A549 (cell line): ENCODE results near the gene AREL1. TPM values are rescaled to one million over a fixed set of nuclear protein-coding genes. Genes with fewer than 3 reads are reported as not detected.

Source experiments
- ATAC-seq, 2 experiments: fragments of 200-7000 bp in 1 of 2; fragments of >200 bp in 1 of 2; cut with Nextera tagmentation in 1 of 2; cut with Tn5 transposase in 1 of 2; 3 replicates each; pipeline versions ENCODE4 v1.8.0 to v1.9.1; 2018 to 2020; ENCODE audit warnings: mild to moderate bottlenecking in 1 of 2, moderate library complexity in 1 of 2
- CTCF ChIA-PET: fragments of 300-600 bp; sonication (Branson Sonifier 250); formaldehyde crosslinking; extraction: SDS; loops from one replicate; lab custom pipeline; 2021; ENCODE audit warnings: antibody characterized with exemption, inconsistent platforms; lab: Yijun Ruan, JAX
- POLR2A ChIA-PET: fragments of 350-600 bp; formaldehyde crosslinking; extraction: SDS; loops from one replicate; lab custom pipeline; 2021; ENCODE audit warnings: antibody characterized with exemption, inconsistent platforms; lab: Yijun Ruan, JAX
- DNase-seq, 2 experiments: peaks; one replicate each; pipeline versions ENCODE4 v3.0.0 to v3.0.0-alpha.2; 2011 to 2016; ENCODE audit warnings: low read depth in 1 of 2, low spot score in 1 of 2
- FAIRE-seq: peaks from 2 replicates; lab custom pipeline; 2011; peaks lifted over from hg19 to GRCh38; lab: Jason Lieb, UNC
- H3K27ac ChIP-seq, 2 experiments: fragments of >200 bp; sonication (Bioruptor Twin); formaldehyde crosslinking; 3 replicates each; pipeline ENCODE4 v1.5.1; 2016 to 2017
- H3K4me1 ChIP-seq: fragments of >200 bp; sonication (Bioruptor Twin); formaldehyde crosslinking; 3 replicates; pipeline ENCODE4 v1.6.1; 2016
- H3K4me2 ChIP-seq: fragments of >200 bp; sonication (Bioruptor Twin); formaldehyde crosslinking; 3 replicates; pipeline ENCODE4 v1.6.1; 2016
- H3K4me3 ChIP-seq: fragments of >200 bp; sonication (Bioruptor Twin); formaldehyde crosslinking; 3 replicates; pipeline ENCODE4 v1.5.1; 2016
- H3K9me3 ChIP-seq: fragments of >200 bp; sonication (Bioruptor Twin); formaldehyde crosslinking; 3 replicates; pipeline ENCODE4 v1.6.1; 2016
- BHLHE40 ChIP-seq: IDR thresholded peaks from 2 replicates; pipeline ENCODE4 v1.6.1; 2012; ENCODE audit warnings: low read depth, low read length, inconsistent platforms
- CBX2 ChIP-seq: fragments of 200-600 bp; sonication (generic); IDR thresholded peaks from 2 replicates; pipeline ENCODE4 v1.6.1; 2016; ENCODE audit warnings: low read depth, mild to moderate bottlenecking, borderline replicate concordance
- CBX8 ChIP-seq: fragments of 200-600 bp; sonication (generic); IDR thresholded peaks from 2 replicates; pipeline ENCODE4 v1.6.1; 2016
- CEBPB ChIP-seq, 2 experiments: fragments of >200 bp in 1 of 2; sonication (Bioruptor Twin) in 1 of 2; formaldehyde crosslinking in 1 of 2; IDR thresholded peaks; 2 replicates each; pipeline ENCODE4 v1.6.1; 2012 to 2016
- CHD4 ChIP-seq: fragments of 200-600 bp; sonication (generic); IDR thresholded peaks from 2 replicates; pipeline ENCODE4 v1.6.1; 2016; ENCODE audit warnings: antibody characterized with exemption, mild to moderate bottlenecking, borderline replicate concordance
- EHMT2 ChIP-seq: fragments of 200-600 bp; sonication (generic); IDR thresholded peaks from 2 replicates; pipeline ENCODE4 v1.6.1; 2016; ENCODE audit warnings: antibody characterized with exemption, low read depth, mild to moderate bottlenecking, moderate library complexity
- EP300 ChIP-seq, 2 experiments: fragments of >200 bp; sonication (Bioruptor Twin); formaldehyde crosslinking; IDR thresholded peaks; 2 replicates in 1 of 2; 3 replicates in 1 of 2; pipeline ENCODE4 v1.6.1; 2016 to 2017
- FOSB ChIP-seq: fragments of 250-450 bp; sonication (Bioruptor Pico); IDR thresholded peaks from 2 replicates; pipeline ENCODE4 v1.5.0; 2020; ENCODE audit warnings: mild to moderate bottlenecking, moderate library complexity
- FOXS1 ChIP-seq: fragments of 250-450 bp; sonication (Bioruptor Pico); IDR thresholded peaks from 2 replicates; pipeline ENCODE4 v1.5.0; 2020; ENCODE audit warnings: mild to moderate bottlenecking, moderate library complexity
- GATA3 ChIP-seq: IDR thresholded peaks from 2 replicates; pipeline ENCODE4 v1.6.1; 2012; ENCODE audit warnings: borderline replicate concordance
- HOXB13 ChIP-seq: fragments of 250-450 bp; sonication (Bioruptor Pico); IDR thresholded peaks from 2 replicates; pipeline ENCODE4 v1.5.0; 2020; ENCODE audit warnings: low read depth, mild to moderate bottlenecking, moderate library complexity
- HOXB5 ChIP-seq: fragments of 250-450 bp; sonication (Bioruptor Pico); IDR thresholded peaks from 2 replicates; pipeline ENCODE4 v1.5.0; 2020; ENCODE audit warnings: mild to moderate bottlenecking, moderate library complexity
- KDM5A ChIP-seq: fragments of 200-600 bp; sonication (generic); IDR thresholded peaks from 2 replicates; pipeline ENCODE4 v1.6.1; 2016; ENCODE audit warnings: antibody characterized with exemption, mild to moderate bottlenecking
- MAFK ChIP-seq: fragments of 450-650 bp; IDR thresholded peaks from 2 replicates; pipeline ENCODE4 v1.6.1; 2014; ENCODE audit not compliant: partially characterized antibody
- NPAS2 ChIP-seq: fragments of 250-450 bp; sonication (Bioruptor Pico); IDR thresholded peaks from 2 replicates; pipeline ENCODE4 v1.8.0; 2022; ENCODE audit warnings: mild to moderate bottlenecking, moderate library complexity, borderline replicate concordance
- PHF8 ChIP-seq: fragments of 200-600 bp; sonication (generic); IDR thresholded peaks from 2 replicates; pipeline ENCODE4 v1.6.1; 2016; ENCODE audit warnings: low read depth, mild to moderate bottlenecking, antibody characterized with exemption, moderate library complexity, borderline replicate concordance
- POLR2A ChIP-seq: IDR thresholded peaks from 2 replicates; pipeline ENCODE4 v1.6.1; 2012; ENCODE audit warnings: mild to moderate bottlenecking, low read length
- RCOR1 ChIP-seq: fragments of 150-350 bp; IDR thresholded peaks from 2 replicates; pipeline ENCODE4 v1.6.1; 2014; ENCODE audit warnings: antibody characterized with exemption, low read length, low read depth
- RFX5 ChIP-seq: fragments of 450-650 bp; IDR thresholded peaks from 2 replicates; pipeline ENCODE4 v1.7.1; 2014; ENCODE audit warnings: antibody characterized with exemption, mild to moderate bottlenecking, moderate library complexity
- SMC3 ChIP-seq: fragments of >200 bp; sonication (Bioruptor Twin); formaldehyde crosslinking; IDR thresholded peaks from 3 replicates; pipeline ENCODE4 v1.6.1; 2018; ENCODE audit warnings: inconsistent platforms
- ZC3H11A ChIP-seq: fragments of 450-650 bp; IDR thresholded peaks from 2 replicates; pipeline ENCODE4 v1.6.1; 2014; ENCODE audit warnings: antibody characterized with exemption, mild to moderate bottlenecking
- ZFP36 ChIP-seq: fragments of 450-650 bp; IDR thresholded peaks from 2 replicates; pipeline ENCODE4 v1.6.1; 2014; ENCODE audit warnings: borderline replicate concordance; ENCODE audit not compliant: partially characterized antibody
- ZNF302 ChIP-seq: fragments of 250-450 bp; sonication (Bioruptor Pico); IDR thresholded peaks from 2 replicates; pipeline ENCODE4 v1.9.0; 2021; ENCODE audit warnings: inconsistent platforms, mild to moderate bottlenecking, moderate library complexity
- WGBS: methylation state at CpG from one replicate; pipeline ENCODE4 v1.1.6; 2017; ENCODE audit errors: missing lambda C conversion rate; 5-methylcytosine and 5-hydroxymethylcytosine counted together
- polyA plus RNA-seq, 4 experiments: library from polyadenylated mRNA; depleted of rRNA in 3 of 4; stranded (reverse); fragments of >200 nt; fragmentation: RNase III in 1 of 4; extraction: RNeasy Plus Mini Kit Qiagen cat#74134 plus additional on column Dnase treatment in 1 of 4; gene quantifications; 2 replicates in 3 of 4; 3 replicates in 1 of 4; pipeline ENCODE4 v1.2.3, GENCODE V29; 2011 to 2017
- TF ChIP-seq, protein P1 (sequence below): fragments of 150-350 bp; IDR thresholded peaks from 2 replicates; pipeline ENCODE4 v1.6.1; 2014; ENCODE audit warnings: low read depth, mild to moderate bottlenecking, low read length
- TF ChIP-seq, protein P2 (sequence below): fragments of 250-450 bp; sonication (Bioruptor Pico); IDR thresholded peaks from 2 replicates; pipeline ENCODE4 v1.5.0; 2021; ENCODE audit warnings: mild to moderate bottlenecking, moderate library complexity, borderline replicate concordance
- TF ChIP-seq, protein P3 (sequence below): fragments of >200 bp; sonication (Bioruptor Twin); formaldehyde crosslinking; IDR thresholded peaks from 3 replicates; pipeline ENCODE4 v1.5.1; 2016
- TF ChIP-seq, protein P4 (sequence below): IDR thresholded peaks from 2 replicates; pipeline ENCODE4 v1.6.1; 2012

Gene AREL1
- polyA plus RNA-seq, 2 of the 4 experiments (the other 2 are of a cell fraction), result 27.5 to 48.6 TPM

DNA sequence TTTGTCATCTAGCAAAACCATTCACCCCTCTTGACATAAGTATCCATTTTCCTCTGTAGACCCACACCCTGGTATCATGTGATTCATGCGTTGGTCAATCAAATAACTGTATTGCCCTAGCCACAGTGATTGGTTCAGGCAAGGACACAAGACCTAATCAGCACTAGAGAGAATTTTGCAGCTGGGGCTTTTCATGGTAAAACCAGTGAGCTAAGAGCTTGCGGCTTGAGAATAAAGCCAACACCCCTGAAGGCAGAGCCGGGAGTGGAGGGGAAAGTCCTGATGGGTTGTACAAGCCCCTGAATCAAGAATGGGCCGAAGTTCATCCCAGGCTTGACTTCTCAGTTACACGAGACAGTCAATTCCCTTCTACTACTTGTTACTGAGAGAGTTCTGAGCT, 67.6 kb downstream of the AREL1 start (continued):
- TF ChIP-seq, protein P1, sequence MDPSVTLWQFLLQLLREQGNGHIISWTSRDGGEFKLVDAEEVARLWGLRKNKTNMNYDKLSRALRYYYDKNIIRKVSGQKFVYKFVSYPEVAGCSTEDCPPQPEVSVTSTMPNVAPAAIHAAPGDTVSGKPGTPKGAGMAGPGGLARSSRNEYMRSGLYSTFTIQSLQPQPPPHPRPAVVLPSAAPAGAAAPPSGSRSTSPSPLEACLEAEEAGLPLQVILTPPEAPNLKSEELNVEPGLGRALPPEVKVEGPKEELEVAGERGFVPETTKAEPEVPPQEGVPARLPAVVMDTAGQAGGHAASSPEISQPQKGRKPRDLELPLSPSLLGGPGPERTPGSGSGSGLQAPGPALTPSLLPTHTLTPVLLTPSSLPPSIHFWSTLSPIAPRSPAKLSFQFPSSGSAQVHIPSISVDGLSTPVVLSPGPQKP, result no peak
- TF ChIP-seq PHF8 (no peak), CEBPB (IDR thresholded peaks at IDR 0.05) (no peak), ZFP36 (no peak)

DNA sequence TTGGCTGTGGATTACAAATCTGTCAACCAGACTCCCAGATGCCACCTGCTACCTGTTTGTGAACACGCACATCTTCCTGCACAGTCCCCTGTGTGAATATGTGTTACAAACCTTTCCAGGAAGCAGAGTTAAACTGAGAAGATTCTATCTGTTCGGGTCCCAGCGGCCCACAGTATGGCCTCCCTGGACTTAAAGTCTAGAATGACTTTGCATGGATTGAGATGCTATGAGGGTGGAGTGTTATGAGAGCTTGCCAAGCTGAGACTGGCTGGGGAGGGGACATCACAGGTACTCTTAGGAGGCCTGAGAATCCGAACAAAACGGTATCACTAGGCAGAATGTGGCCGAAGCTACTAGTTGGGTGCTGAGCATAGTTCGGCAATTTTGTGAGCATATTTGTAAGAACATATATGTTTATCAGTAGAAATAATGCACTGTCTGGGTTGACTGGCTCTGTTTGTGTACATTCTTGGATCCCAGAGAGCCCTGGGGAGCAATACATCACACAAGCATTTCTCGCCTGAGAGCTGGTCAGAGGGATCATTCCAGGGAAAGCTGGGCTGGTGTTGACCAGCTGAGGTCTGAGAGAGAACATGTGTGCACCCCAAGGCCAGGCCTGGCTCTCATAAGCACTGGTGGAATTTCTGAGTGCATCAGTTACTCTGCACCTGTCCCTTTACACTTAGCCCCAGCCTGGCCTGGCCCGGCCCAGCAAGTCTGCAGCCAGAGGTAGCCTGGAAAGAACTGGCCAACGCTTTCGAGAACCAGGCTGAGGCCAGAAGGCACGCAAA, 71.1 kb downstream of the AREL1 start:
- ATAC-seq (peak; percentile 10 to 33; a peak in 4 of 6 replicates), DNase-seq (no peak), FAIRE-seq (no peak)
- Histone ChIP-seq H3K27ac (no peak overlapping the region), H3K4me1 (no peaks in the 10 kb centered on the region), H3K9me3 (no peaks in the 10 kb centered on the region), H3K4me2 (no peak overlapping the region), H3K4me3 (no peak overlapping the region)
- CTCF ChIA-PET, result interaction anchor here (0.7 to 28.1 kb wide), 6 partner anchors 10 to 31 kb away, joined by 3 to 228 read pairs (median 4); partner anchors contain the start of gene LTBP2
- POLR2A ChIA-PET, result interaction anchor here (0.7 kb wide), 1 partner anchor 29 kb away, joined by 5 read pairs; no protein-coding TSS in a partner anchor
- 85% methylated on average over 12 of the region's 12 CpGs for WGBS
- TF ChIP-seq NPAS2 (CRISPR knock-in tag) (no peak), HOXB5 (no peak), BHLHE40 (no peak), MAFK (no peak), EP300 (IDR thresholded peaks at IDR 0.05) (no peak), FOSB (CRISPR knock-in tag) (no peak), KDM5A (no peak), RCOR1 (no peak), ZC3H11A (no peak)
- TF ChIP-seq, protein P2, sequence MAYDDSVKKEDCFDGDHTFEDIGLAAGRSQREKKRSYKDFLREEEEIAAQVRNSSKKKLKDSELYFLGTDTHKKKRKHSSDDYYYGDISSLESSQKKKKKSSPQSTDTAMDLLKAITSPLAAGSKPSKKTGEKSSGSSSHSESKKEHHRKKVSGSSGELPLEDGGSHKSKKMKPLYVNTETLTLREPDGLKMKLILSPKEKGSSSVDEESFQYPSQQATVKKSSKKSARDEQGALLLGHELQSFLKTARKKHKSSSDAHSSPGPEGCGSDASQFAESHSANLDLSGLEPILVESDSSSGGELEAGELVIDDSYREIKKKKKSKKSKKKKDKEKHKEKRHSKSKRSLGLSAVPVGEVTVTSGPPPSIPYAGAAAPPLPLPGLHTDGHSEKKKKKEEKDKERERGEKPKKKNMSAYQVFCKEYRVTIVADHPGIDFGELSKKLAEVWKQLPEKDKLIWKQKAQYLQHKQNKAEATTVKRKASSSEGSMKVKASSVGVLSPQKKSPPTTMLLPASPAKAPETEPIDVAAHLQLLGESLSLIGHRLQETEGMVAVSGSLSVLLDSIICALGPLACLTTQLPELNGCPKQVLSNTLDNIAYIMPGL (CRISPR knock-in tag), result no peak

DNA sequence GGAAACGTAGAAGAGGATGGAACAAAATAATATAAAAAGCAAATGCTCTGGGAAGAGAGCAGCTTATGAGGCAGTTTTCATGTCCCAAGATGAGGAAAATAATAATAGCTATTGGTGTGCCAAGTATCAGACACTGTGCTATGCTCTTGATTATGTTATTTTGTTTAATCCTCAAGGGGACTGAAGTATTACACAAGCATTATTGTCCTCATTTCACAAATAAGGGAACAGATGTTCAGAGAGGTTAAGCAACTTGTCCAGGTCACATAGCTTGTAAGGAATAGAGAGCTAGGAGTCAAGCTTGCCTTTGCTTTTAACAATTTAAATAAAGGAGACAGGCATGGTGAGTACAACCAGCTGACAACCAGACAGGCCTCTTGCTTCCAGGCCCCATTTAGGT, 73.9 kb downstream of the AREL1 start:
- POLR2A ChIA-PET, result no interaction called here
- CTCF ChIA-PET, result interaction anchor here (0.8 to 28.1 kb wide), 7 partner anchors 11 to 28 kb away, joined by 3 to 228 read pairs (median 3); partner anchors contain the start of gene LTBP2
- Histone ChIP-seq H3K9me3 (no peaks in the 10 kb centered on the region), H3K4me3 (no peak overlapping the region), H3K27ac (no peak overlapping the region), H3K4me2 (no peak overlapping the region), H3K4me1 (no peaks in the 10 kb centered on the region)
- 89% methylated on average over 1 of the region's 1 CpG for WGBS
- no peak for DNase-seq
- FAIRE-seq, result no peak
- TF ChIP-seq HOXB13 (CRISPR knock-in tag) (no peak), POLR2A (no peak), KDM5A (no peak), CEBPB (IDR thresholded peaks at IDR 0.05) (no peak), HOXB5 (no peak), EHMT2 (no peak), FOXS1 (CRISPR knock-in tag) (no peak), ZNF302 (no peak), ZC3H11A (no peak), CBX2 (no peak), CHD4 (no peak), GATA3 (no peak), RFX5 (no peak), PHF8 (no peak), CBX8 (no peak), SMC3 (no peak)
- TF ChIP-seq, protein P3, sequence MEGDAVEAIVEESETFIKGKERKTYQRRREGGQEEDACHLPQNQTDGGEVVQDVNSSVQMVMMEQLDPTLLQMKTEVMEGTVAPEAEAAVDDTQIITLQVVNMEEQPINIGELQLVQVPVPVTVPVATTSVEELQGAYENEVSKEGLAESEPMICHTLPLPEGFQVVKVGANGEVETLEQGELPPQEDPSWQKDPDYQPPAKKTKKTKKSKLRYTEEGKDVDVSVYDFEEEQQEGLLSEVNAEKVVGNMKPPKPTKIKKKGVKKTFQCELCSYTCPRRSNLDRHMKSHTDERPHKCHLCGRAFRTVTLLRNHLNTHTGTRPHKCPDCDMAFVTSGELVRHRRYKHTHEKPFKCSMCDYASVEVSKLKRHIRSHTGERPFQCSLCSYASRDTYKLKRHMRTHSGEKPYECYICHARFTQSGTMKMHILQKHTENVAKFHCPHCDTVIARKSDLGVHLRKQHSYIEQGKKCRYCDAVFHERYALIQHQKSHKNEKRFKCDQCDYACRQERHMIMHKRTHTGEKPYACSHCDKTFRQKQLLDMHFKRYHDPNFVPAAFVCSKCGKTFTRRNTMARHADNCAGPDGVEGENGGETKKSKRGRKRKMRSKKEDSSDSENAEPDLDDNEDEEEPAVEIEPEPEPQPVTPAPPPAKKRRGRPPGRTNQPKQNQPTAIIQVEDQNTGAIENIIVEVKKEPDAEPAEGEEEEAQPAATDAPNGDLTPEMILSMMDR, result no peak
- TF ChIP-seq, protein P2 (CRISPR knock-in tag), result no peak
- TF ChIP-seq, protein P4, sequence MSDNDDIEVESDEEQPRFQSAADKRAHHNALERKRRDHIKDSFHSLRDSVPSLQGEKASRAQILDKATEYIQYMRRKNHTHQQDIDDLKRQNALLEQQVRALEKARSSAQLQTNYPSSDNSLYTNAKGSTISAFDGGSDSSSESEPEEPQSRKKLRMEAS, result no peak
- ATAC-seq, result no peak
